ENCODE measurements around the gene RHBDF2. TPM values are rescaled to one million over a fixed set of nuclear protein-coding genes. Genes with fewer than 3 reads are reported as not detected.

RHBDF2 gene
- 8.4 TPM for polyA plus RNA-seq (2013, experiment 1 of 2)
- polyA plus RNA-seq (2013, experiment 2 of 2) = 10.8 TPM

DNA sequence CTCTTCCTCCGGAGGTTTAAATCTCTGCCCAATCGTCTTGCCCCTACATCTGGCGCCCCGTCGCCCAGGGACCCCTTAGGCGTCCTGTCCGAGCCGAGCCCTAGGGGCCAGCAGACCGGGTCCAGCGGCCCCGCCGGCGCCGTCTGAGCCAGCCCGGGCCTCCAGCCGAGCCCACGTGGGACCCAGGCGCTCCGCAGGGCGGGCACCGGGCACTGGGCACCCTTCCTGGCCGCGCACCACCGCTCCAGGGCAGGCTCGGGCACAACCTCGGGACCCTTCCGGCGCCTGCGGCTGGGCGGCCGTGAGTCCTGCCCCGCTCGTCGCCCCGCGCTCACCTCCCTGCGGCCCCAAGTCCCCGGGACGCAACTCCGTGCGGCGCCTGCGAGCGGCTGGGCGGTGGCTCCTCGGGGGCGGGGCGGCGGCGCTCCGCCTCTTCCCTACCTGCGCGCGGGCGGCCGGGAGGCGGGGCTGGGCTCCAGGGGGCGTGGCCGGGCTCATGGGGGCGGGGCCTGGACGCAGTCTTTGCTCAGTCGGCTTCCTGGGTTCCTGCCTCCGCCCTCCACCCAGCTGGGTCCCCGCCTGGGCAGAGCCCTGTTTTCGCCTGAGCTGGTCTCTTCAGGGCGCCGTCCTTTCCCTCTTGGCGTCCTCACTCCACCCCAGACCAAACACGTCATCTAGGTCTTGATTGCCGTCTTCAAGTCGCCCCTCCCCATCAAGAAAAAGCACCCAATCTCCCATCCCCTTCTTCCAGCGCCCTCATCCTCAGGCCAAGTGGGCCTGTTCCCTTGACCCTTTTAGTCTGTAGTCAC, at the start of gene RHBDF2:
RHBDF2 (minus strand) TSS at position 406 of the 809 bp plus-strand sequence. CDS start 19,899 bp downstream, outside the sequence.
- H3K36me3 ChIP-seq (ENCODE audit: insufficient read depth, low read length) = no peaks in the 10 kb centered on the region
- H3K27ac ChIP-seq (ENCODE audit: low read depth, low read length) = no peak within 1 kb of the TSS; the same call in 1 of the 2 replicates
- WGBS = 2% methylated on average over 72 of the region's 72 CpGs
- H3K9me3 ChIP-seq (ENCODE audit: insufficient read depth, low read depth, low read length) = no peaks in the 10 kb centered on the region
- H3K4me1 ChIP-seq (ENCODE audit: insufficient read depth, low read length) = peaks cover 40% of the 10 kb centered on the region
- H3K4me3 ChIP-seq (ENCODE audit: low read length) = peak within 1 kb of the TSS; percentile 82
- peak within 1 kb of the TSS; percentile 84 for H3K9ac ChIP-seq (ENCODE audit: low read depth, low read length)
- H3K27me3 ChIP-seq (ENCODE audit: insufficient read depth, low read length) = peaks cover 5% of the 10 kb centered on the region; the same call in 1 of the 2 replicates

- H3K4me3 ChIP-seq (ENCODE audit: low read length) = no peak overlapping the region
- H3K27ac ChIP-seq (ENCODE audit: low read depth, low read length) = no peak overlapping the region
- H3K9ac ChIP-seq (ENCODE audit: low read depth, low read length) = no peak overlapping the region
- H3K27me3 ChIP-seq (ENCODE audit: insufficient read depth, low read length) = no peaks in the 10 kb centered on the region
- no peaks in the 10 kb centered on the region for H3K36me3 ChIP-seq (ENCODE audit: insufficient read depth, low read length)
- 0 out of 2 replicates have a peak, but pooled peaks cover 7% of the 10 kb centered on the region for H3K4me1 ChIP-seq (ENCODE audit: insufficient read depth, low read length)
- no peaks in the 10 kb centered on the region for H3K9me3 ChIP-seq (ENCODE audit: insufficient read depth, low read depth, low read length)
- WGBS = 93% methylated on average over 6 of the region's 7 CpGs
Observed at GRCh38 chr17:76549539-76549938, 48.3 kb upstream of the RHBDF2 start.

DNA sequence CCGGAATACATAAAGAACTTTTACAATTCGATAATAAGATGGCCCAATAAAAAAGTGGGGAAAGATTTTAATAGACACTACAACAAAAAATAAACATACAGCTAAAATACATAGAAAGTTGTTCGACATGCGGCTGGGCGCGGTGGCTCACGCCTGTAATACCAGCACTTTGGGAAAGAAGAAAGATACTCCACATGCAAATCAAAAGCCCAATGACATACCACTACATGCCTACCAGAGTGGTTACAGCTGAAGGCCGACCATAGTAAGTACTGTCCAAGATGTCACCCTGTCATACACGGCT, 47.9 kb upstream of the RHBDF2 start:
- Histone ChIP-seq H3K27ac (ENCODE audit: low read depth, low read length) (no peak overlapping the region), H3K4me1 (ENCODE audit: insufficient read depth, low read length) (0 out of 2 replicates have a peak, but pooled peaks cover 7% of the 10 kb centered on the region), H3K4me3 (ENCODE audit: low read length) (no peak overlapping the region), H3K9me3 (ENCODE audit: insufficient read depth, low read depth, low read length) (no peaks in the 10 kb centered on the region), H3K9ac (ENCODE audit: low read depth, low read length) (no peak overlapping the region), H3K36me3 (ENCODE audit: insufficient read depth, low read length) (no peaks in the 10 kb centered on the region), H3K27me3 (ENCODE audit: insufficient read depth, low read length) (no peaks in the 10 kb centered on the region)
- WGBS = 97% methylated on average over 7 of the region's 9 CpGs

DNA sequence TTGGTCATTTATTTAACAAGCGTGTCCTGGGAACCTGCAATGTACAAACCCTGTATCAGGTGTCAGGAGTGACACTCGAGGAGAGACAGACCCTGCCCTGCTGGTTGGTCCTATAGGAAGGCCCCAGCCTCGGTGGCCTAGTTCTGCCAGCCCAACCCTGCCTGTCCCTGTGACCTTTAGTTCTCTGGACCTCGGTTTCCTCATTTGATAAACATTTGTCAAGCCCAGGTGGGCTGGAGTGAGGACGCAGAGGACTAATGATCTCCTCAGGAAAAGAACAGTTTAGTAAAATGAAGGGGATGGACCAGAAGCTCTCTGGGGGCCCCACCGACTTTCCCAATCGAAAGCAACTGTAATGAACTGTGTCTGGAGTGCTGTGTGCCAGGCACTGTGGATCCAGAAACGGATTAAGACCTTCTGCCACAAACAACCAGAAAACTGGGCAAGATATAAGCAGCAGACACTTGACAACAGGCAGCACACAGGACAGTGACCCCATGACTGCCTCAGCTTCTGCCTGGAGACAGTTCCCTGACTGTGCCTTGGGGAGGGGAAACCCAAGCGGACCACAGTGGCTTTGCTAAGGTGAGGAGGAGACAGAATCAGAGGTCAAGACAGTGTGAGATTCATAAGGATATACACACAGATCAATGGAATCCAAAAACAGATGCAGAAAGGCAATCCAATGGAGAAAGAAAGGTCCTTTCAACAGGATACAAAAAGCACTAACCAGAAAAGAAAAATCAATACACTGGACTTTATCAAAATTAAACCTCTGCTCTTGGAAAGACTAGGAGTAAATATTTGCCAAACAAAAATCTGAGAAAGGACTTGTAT, 47.4 kb upstream of the RHBDF2 start:
- H3K36me3 ChIP-seq (ENCODE audit: insufficient read depth, low read length) = no peaks in the 10 kb centered on the region
- 72% methylated on average over 9 of the region's 9 CpGs for WGBS
- 0 out of 2 replicates have a peak, but pooled peaks cover 11% of the 10 kb centered on the region for H3K4me1 ChIP-seq (ENCODE audit: insufficient read depth, low read length)
- H3K9me3 ChIP-seq (ENCODE audit: insufficient read depth, low read depth, low read length) = no peaks in the 10 kb centered on the region
- no peak overlapping the region for H3K27ac ChIP-seq (ENCODE audit: low read depth, low read length)
- no peaks in the 10 kb centered on the region for H3K27me3 ChIP-seq (ENCODE audit: insufficient read depth, low read length)
- H3K9ac ChIP-seq (ENCODE audit: low read depth, low read length) = no peak overlapping the region
- H3K4me3 ChIP-seq (ENCODE audit: low read length) = no peak overlapping the region

GRCh38 chr17:76547642-76548202, 46.5 kb upstream of the RHBDF2 start:
- Histone ChIP-seq H3K36me3 (ENCODE audit: insufficient read depth, low read length) (no peaks in the 10 kb centered on the region), H3K9me3 (ENCODE audit: insufficient read depth, low read depth, low read length) (no peaks in the 10 kb centered on the region), H3K27ac (ENCODE audit: low read depth, low read length) (no peak overlapping the region), H3K9ac (ENCODE audit: low read depth, low read length) (no peak overlapping the region), H3K4me1 (ENCODE audit: insufficient read depth, low read length) (0 out of 2 replicates have a peak, but pooled peaks cover 14% of the 10 kb centered on the region), H3K27me3 (ENCODE audit: insufficient read depth, low read length) (no peaks in the 10 kb centered on the region), H3K4me3 (ENCODE audit: low read length) (no peak overlapping the region)
- WGBS = 84% methylated on average over 2 of the region's 2 CpGs

GRCh38 chr17:76547183-76547641, 46.0 kb upstream of the RHBDF2 start:
- no peaks in the 10 kb centered on the region for H3K9me3 ChIP-seq (ENCODE audit: insufficient read depth, low read depth, low read length)
- no peak overlapping the region for H3K4me3 ChIP-seq (ENCODE audit: low read length)
- H3K36me3 ChIP-seq (ENCODE audit: insufficient read depth, low read length) = no peaks in the 10 kb centered on the region
- H3K27me3 ChIP-seq (ENCODE audit: insufficient read depth, low read length) = no peaks in the 10 kb centered on the region
- no peak overlapping the region for H3K27ac ChIP-seq (ENCODE audit: low read depth, low read length)
- H3K4me1 ChIP-seq (ENCODE audit: insufficient read depth, low read length) = 0 out of 2 replicates have a peak, but pooled peaks cover 14% of the 10 kb centered on the region
- H3K9ac ChIP-seq (ENCODE audit: low read depth, low read length) = no peak overlapping the region
- 37% methylated on average over 3 of the region's 3 CpGs for WGBS

DNA sequence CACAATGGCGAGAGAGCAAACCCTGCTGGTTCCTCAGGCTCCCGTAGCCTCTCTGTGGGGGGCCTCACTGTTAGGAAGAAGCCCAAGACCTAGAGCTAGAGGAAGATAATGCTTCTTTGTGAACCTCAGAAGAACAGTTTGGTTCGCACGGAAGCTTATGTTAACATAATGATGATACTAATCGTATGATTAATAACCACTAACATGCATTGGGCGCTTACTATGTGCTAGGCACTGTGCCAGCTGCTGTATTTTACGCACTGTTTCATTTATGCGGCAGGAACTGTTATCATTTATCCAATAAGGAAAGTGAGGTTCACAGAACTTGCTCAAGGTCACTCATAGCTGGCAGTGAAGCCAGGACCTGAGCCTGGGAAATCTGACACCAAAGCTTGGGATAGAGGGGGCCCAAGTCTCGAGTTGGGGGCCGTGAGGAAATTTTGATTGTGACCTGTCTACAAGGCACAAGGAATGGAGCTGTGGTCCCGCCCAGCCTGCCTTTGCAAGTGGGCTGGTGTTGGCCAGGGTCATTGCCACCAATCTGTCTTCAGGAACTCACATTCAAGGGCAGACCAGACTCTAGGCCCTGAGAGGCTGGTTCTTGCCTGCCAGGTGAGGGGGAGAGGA, 45.4 kb upstream of the RHBDF2 start:
- H3K27me3 ChIP-seq (ENCODE audit: insufficient read depth, low read length) = no peaks in the 10 kb centered on the region
- no peak overlapping the region for H3K9ac ChIP-seq (ENCODE audit: low read depth, low read length)
- H3K9me3 ChIP-seq (ENCODE audit: insufficient read depth, low read depth, low read length) = no peaks in the 10 kb centered on the region
- no peak overlapping the region for H3K4me3 ChIP-seq (ENCODE audit: low read length)
- WGBS = 85% methylated on average over 11 of the region's 11 CpGs
- 0 out of 2 replicates have a peak, but pooled peaks cover 14% of the 10 kb centered on the region for H3K4me1 ChIP-seq (ENCODE audit: insufficient read depth, low read length)
- no peaks in the 10 kb centered on the region for H3K36me3 ChIP-seq (ENCODE audit: insufficient read depth, low read length)
- H3K27ac ChIP-seq (ENCODE audit: low read depth, low read length) = no peak overlapping the region

GRCh38 chr17:76545918-76546555, 44.8 kb upstream of the RHBDF2 start:
- WGBS = 72% methylated on average over 13 of the region's 13 CpGs
- H3K4me3 ChIP-seq (ENCODE audit: low read length) = no peak overlapping the region
- H3K4me1 ChIP-seq (ENCODE audit: insufficient read depth, low read length) = peaks cover 19% of the 10 kb centered on the region
- H3K36me3 ChIP-seq (ENCODE audit: insufficient read depth, low read length) = no peaks in the 10 kb centered on the region
- no peaks in the 10 kb centered on the region for H3K27me3 ChIP-seq (ENCODE audit: insufficient read depth, low read length)
- H3K9me3 ChIP-seq (ENCODE audit: insufficient read depth, low read depth, low read length) = no peaks in the 10 kb centered on the region
- no peak overlapping the region for H3K27ac ChIP-seq (ENCODE audit: low read depth, low read length)
- no peak overlapping the region for H3K9ac ChIP-seq (ENCODE audit: low read depth, low read length)

GRCh38 chr17:76544546-76545365, 43.5 kb upstream of the RHBDF2 start:
- H3K4me1 ChIP-seq (ENCODE audit: insufficient read depth, low read length) = peaks cover 17% of the 10 kb centered on the region

More at GRCh38 chr17:76544546-76545365, 43.5 kb upstream of the RHBDF2 start:
- no peak overlapping the region for H3K4me3 ChIP-seq (ENCODE audit: low read length)
- no peaks in the 10 kb centered on the region for H3K36me3 ChIP-seq (ENCODE audit: insufficient read depth, low read length)
- H3K9ac ChIP-seq (ENCODE audit: low read depth, low read length) = no peak overlapping the region
- peaks cover 2% of the 10 kb centered on the region for H3K27me3 ChIP-seq (ENCODE audit: insufficient read depth, low read length)
- no peaks in the 10 kb centered on the region for H3K9me3 ChIP-seq (ENCODE audit: insufficient read depth, low read depth, low read length)
- 77% methylated on average over 24 of the region's 24 CpGs for WGBS
- no peak overlapping the region for H3K27ac ChIP-seq (ENCODE audit: low read depth, low read length)

Measured in HUES64 (cell line).